GM23248 (cell line): ENCODE data around the gene TRPM5. TPM values are rescaled to one million over a fixed set of nuclear protein-coding genes. Genes with fewer than 3 reads are reported as not detected.

Experiments used
- DNase-seq: peaks from one replicate; pipeline ENCODE4 v3.0.0-alpha.2; 2015
- H2AFZ ChIP-seq: fragments of 200-600 bp; sonication (generic); 2 replicates; pipeline ENCODE4 v1.6.1; 2016; ENCODE audit warnings: antibody characterized with exemption
- H3F3A ChIP-seq: fragments of 200-600 bp; sonication (generic); 2 replicates; pipeline ENCODE4 v1.6.1; 2016; ENCODE audit warnings: mild to moderate bottlenecking, antibody characterized with exemption, mixed run types; ENCODE audit not compliant: insufficient read depth
- H3K27ac ChIP-seq: fragments of 200-600 bp; sonication (generic); 2 replicates; pipeline ENCODE4 v1.5.1; 2016; ENCODE audit warnings: mild to moderate bottlenecking
- H3K27me3 ChIP-seq: fragments of 200-600 bp; sonication (generic); replicated peaks from 2 replicates; pipeline ENCODE4 v1.6.1; 2016; ENCODE audit warnings: mild to moderate bottlenecking; ENCODE audit not compliant: insufficient read depth
- H3K36me3 ChIP-seq: fragments of 200-600 bp; sonication (generic); 2 replicates; pipeline ENCODE4 v1.6.1; 2016; ENCODE audit warnings: low read depth, mild to moderate bottlenecking
- H3K4me1 ChIP-seq: fragments of 200-600 bp; sonication (generic); 2 replicates; pipeline ENCODE4 v1.6.1; 2016; ENCODE audit warnings: mild to moderate bottlenecking; ENCODE audit not compliant: insufficient read depth
- H3K4me2 ChIP-seq: fragments of 200-600 bp; sonication (generic); one replicate; pipeline ENCODE4 v1.6.1; 2016; ENCODE audit warnings: mild to moderate bottlenecking; ENCODE audit not compliant: unreplicated experiment
- H3K4me3 ChIP-seq: fragments of 200-600 bp; sonication (generic); 2 replicates; pipeline ENCODE4 v1.5.1; 2016; ENCODE audit warnings: mild to moderate bottlenecking
- H3K79me2 ChIP-seq: fragments of 200-600 bp; sonication (generic); 2 replicates; pipeline ENCODE4 v1.6.1; 2016; ENCODE audit warnings: mild to moderate bottlenecking; ENCODE audit not compliant: insufficient read depth
- H3K9ac ChIP-seq: fragments of 200-600 bp; sonication (generic); 2 replicates; pipeline ENCODE4 v1.6.1; 2016; ENCODE audit warnings: mild to moderate bottlenecking
- H3K9me2 ChIP-seq: fragments of 200-600 bp; sonication (generic); 2 replicates; pipeline ENCODE4 v1.6.1; 2016; ENCODE audit warnings: mixed run types, mild to moderate bottlenecking, moderate library complexity; ENCODE audit not compliant: insufficient read depth
- H3K9me3 ChIP-seq: fragments of 200-600 bp; sonication (generic); one replicate; pipeline ENCODE4 v1.6.1; 2017; ENCODE audit warnings: low read depth
- H4K20me1 ChIP-seq: fragments of 200-600 bp; sonication (generic); 2 replicates; pipeline ENCODE4 v1.6.0; 2016; ENCODE audit not compliant: insufficient read depth
- EZH2 ChIP-seq: fragments of 200-600 bp; sonication (generic); IDR thresholded peaks from 2 replicates; pipeline ENCODE4 v1.6.1; 2018; ENCODE audit warnings: antibody characterized with exemption, mild to moderate bottlenecking; ENCODE audit not compliant: insufficient read depth, poor library complexity, severe bottlenecking
- EZH2phosphoT487 ChIP-seq: fragments of 200-600 bp; sonication (generic); IDR thresholded peaks from 2 replicates; pipeline ENCODE4 v1.6.1; 2018; ENCODE audit warnings: antibody characterized with exemption, moderate library complexity, mild to moderate bottlenecking, low read depth; ENCODE audit not compliant: insufficient read depth
- WGBS, 2 experiments: methylation state at CpG; one replicate each; pipeline ENCODE4 v1.1.6; 2015 to 2017; ENCODE audit warnings: low lambda C conversion rate in 2 of 2, low coverage in 1 of 2; ENCODE audit errors: missing lambda C conversion rate in 2 of 2; 5-methylcytosine and 5-hydroxymethylcytosine counted together
- in situ Hi-C: fragments of 300-500 bp; cut with MboI; formaldehyde crosslinking; loops from 2 replicates; pipeline ENCODE4 v1.15.0; 2020
- polyA plus RNA-seq: library from polyadenylated mRNA; unstranded; fragments of >200 nt; fragmentation: Nextera tagmentation; extraction: Ambion mirVana; gene quantifications from 2 replicates; pipeline ENCODE4 v1.2.1, GENCODE V29; 2016
- total RNA-seq: library from RNA; depleted of rRNA; stranded (reverse); fragments of >200 nt; shearing (Covaris generic); gene quantifications from 2 replicates; pipeline ENCODE4 v1.2.3, GENCODE V29; 2014

Gene TRPM5
- total and polyA plus RNA-seq, 2 experiments from 2014 or later = not detected

GRCh38 chr11:2402106-2402505 lies 42.2 kb downstream of the TRPM5 start:
- no peaks in the 10 kb centered on the region for H3K27me3 ChIP-seq
- TF ChIP-seq EZH2 (no peak), EZH2phosphoT487 (no peak)
- 85 to 86% methylated on average over 13 of the region's 13 CpGs for WGBS, 2 experiments
- no peak overlapping the region for H3K27ac ChIP-seq
- H3K4me1 ChIP-seq = peaks cover 20% of the 10 kb centered on the region
- no peaks in the 10 kb centered on the region for H3K9me3 ChIP-seq
- in situ Hi-C loops = no loop called here
- H3F3A ChIP-seq = peaks cover 24% of the 10 kb centered on the region
- H3K79me2 ChIP-seq = peaks cover 46% of the 10 kb centered on the region
- no peaks in the 10 kb centered on the region for H3K9me2 ChIP-seq
- peak overlapping the region; percentile 97 for H3K4me2 ChIP-seq
- no peaks in the 10 kb centered on the region for H4K20me1 ChIP-seq
- DNase-seq = no peak
- H3K4me3 ChIP-seq = peak overlapping the region; percentile 89
- H3K36me3 ChIP-seq = peaks cover 10% of the 10 kb centered on the region; the same call in 1 of the 2 replicates
- H2AFZ ChIP-seq = no peak overlapping the region
- peak overlapping the region; percentile 93 for H3K9ac ChIP-seq

GRCh38 chr11:2401436-2401984 lies 42.8 kb downstream of the TRPM5 start:
- H3K36me3 ChIP-seq = peaks cover 10% of the 10 kb centered on the region; the same call in 1 of the 2 replicates
- H4K20me1 ChIP-seq = no peaks in the 10 kb centered on the region
- H3K9me2 ChIP-seq = no peaks in the 10 kb centered on the region
- peak overlapping the region; percentile 97 for H3K4me2 ChIP-seq
- H3K9ac ChIP-seq = peak overlapping the region; percentile 93
- H3K4me1 ChIP-seq = peaks cover 20% of the 10 kb centered on the region
- WGBS, 2 experiments = 18 to 20% methylated on average over 12 of the region's 12 CpGs
- no peaks in the 10 kb centered on the region for H3K9me3 ChIP-seq
- peaks cover 24% of the 10 kb centered on the region for H3F3A ChIP-seq
- H3K27ac ChIP-seq = peak overlapping the region; percentile 72
- DNase-seq = no peak
- peak overlapping the region; percentile 89 for H3K4me3 ChIP-seq
- peaks cover 51% of the 10 kb centered on the region for H3K79me2 ChIP-seq
- TF ChIP-seq EZH2 = no peak
- no peak for TF ChIP-seq EZH2phosphoT487
- H3K27me3 ChIP-seq = no peaks in the 10 kb centered on the region
- H2AFZ ChIP-seq = no peak overlapping the region
- in situ Hi-C loops = no loop called here

- Histone ChIP-seq H3K79me2 (peaks cover 53% of the 10 kb centered on the region), H3F3A (peaks cover 24% of the 10 kb centered on the region), H3K4me2 (peak overlapping the region; percentile 97), H3K9me2 (no peaks in the 10 kb centered on the region), H3K27ac (peak overlapping the region; percentile 72), H3K4me1 (peaks cover 20% of the 10 kb centered on the region), H4K20me1 (no peaks in the 10 kb centered on the region), H3K9me3 (no peaks in the 10 kb centered on the region), H3K27me3 (no peaks in the 10 kb centered on the region), H3K4me3 (peak overlapping the region; percentile 89), H3K9ac (peak overlapping the region; percentile 93), H3K36me3 (peaks cover 10% of the 10 kb centered on the region; the same call in 1 of the 2 replicates), H2AFZ (peak overlapping the region; percentile 57)
- TF ChIP-seq EZH2 = no peak
- TF ChIP-seq EZH2phosphoT487 = no peak
- WGBS, 2 experiments = 1% methylated on average over 53 to 54 of the region's 55 CpGs
- peak; percentile 55 for DNase-seq
- in situ Hi-C loops = no loop called here
Measured at GRCh38 chr11:2400762-2401435, 43.4 kb downstream of the TRPM5 start.

GRCh38 chr11:2400069-2400761 lies 44.1 kb downstream of the TRPM5 start, which contains the start of gene TSSC4:
Gene TSSC4 (plus strand): TSS chr11:2400750. CDS start chr11:2402634, 1,884 bp downstream.
- Histone ChIP-seq H4K20me1 (no peaks in the 10 kb centered on the region), H3K27me3 (no peaks in the 10 kb centered on the region), H2AFZ (peak within 1 kb of the TSS; percentile 57), H3K4me2 (peak within 1 kb of the TSS; percentile 97), H3K9ac (peak within 1 kb of the TSS; percentile 94), H3F3A (peaks cover 24% of the 10 kb centered on the region), H3K4me3 (peak within 1 kb of the TSS; percentile 89), H3K36me3 (peaks cover 10% of the 10 kb centered on the region; the same call in 1 of the 2 replicates), H3K4me1 (peaks cover 20% of the 10 kb centered on the region), H3K27ac (peak within 1 kb of the TSS; percentile 96), H3K79me2 (peaks cover 56% of the 10 kb centered on the region), H3K9me3 (no peaks in the 10 kb centered on the region), H3K9me2 (no peaks in the 10 kb centered on the region)
- peak; percentile 100 for DNase-seq
- TF ChIP-seq EZH2 (no peak), EZH2phosphoT487 (no peak)
- in situ Hi-C loops = no loop called here
- WGBS, 2 experiments = 0 to 1% methylated on average over 57 to 58 of the region's 66 CpGs
